ENCODE measurements around the gene AHSG. TPM values are rescaled to one million over a fixed set of nuclear protein-coding genes. Genes with fewer than 3 reads are reported as not detected.

Gene AHSG
- total and polyA plus RNA-seq, 2 donors (not counting 1 experiment from before 2014, with no cell fraction given): not detected

DNA sequence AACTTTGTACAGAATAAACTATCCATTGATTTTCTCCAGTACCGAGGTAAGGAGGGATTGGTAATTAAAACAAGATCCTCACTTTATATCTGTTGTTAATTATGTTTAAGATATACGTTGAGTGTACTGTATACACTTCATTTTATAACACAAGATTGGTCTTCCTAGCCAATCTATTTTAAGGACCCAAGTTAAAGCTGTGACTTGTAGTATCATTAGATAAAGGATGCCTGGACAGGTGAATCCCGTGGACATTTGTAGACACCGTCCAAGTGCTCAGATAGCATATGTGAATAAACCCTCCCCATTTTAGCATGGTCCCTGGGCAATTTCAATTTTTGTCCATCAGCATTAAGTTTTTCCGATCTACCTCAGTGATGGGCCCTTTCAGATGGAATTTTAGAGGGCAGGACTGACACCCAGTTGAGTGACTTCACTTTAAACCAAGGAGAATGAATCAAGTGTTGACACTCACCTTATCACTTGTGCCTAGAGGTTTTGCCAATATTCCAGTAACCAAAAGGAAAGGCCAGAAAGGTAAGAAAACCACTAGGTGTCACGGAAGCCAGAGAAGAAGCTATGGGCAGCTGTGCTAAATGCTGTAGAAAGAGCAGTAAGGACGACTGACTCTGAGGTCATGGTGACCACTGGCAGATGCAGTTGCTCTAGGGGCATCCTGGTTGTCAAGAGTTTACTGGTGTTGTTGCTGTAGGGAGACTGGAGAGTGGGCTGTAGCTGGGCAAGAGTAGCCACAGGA is 9.2 kb downstream of the AHSG start:
- H3K4me1 ChIP-seq (ENCODE audit: control insufficient read depth in 2 of 2, insufficient read depth in 2 of 2, low read length in 2 of 2): peaks cover 5 to 6% of the 10 kb centered on the region in 2 donors
- H3K4me3 Mint-ChIP-seq: no peak overlapping the region
- DNase-seq: no peak
- H2AFZ ChIP-seq (ENCODE audit: insufficient read depth, low read depth, low read length, poor library complexity, severe bottlenecking): no peak overlapping the region
- H3K79me2 ChIP-seq (ENCODE audit: control insufficient read depth, insufficient read depth, low read length): no peaks in the 10 kb centered on the region
- H3K27me3 Mint-ChIP-seq: peaks cover 41% of the 10 kb centered on the region
- H3K4me2 ChIP-seq (replicated peaks; ENCODE audit: low read depth, low read length, poor library complexity, severe bottlenecking): no peak overlapping the region
- no peaks in the 10 kb centered on the region for H4K20me1 ChIP-seq (ENCODE audit: control insufficient read depth, insufficient read depth, low read length, poor library complexity, severe bottlenecking)
- H3K4me3 ChIP-seq (ENCODE audit: control extremely low read depth in 1 of 5, extremely low read depth in 1 of 5, insufficient read depth in 1 of 5, low read depth in 2 of 5, low read length in 4 of 5): no peak overlapping the region
- no peak overlapping the region for H3K27ac Mint-ChIP-seq
- no peaks in the 10 kb centered on the region for H3K36me3 ChIP-seq (replicated peaks in 1 of 2; ENCODE audit: control extremely low read depth in 1 of 2, control insufficient read depth in 1 of 2, extremely low read depth in 1 of 2, insufficient read depth in 2 of 2, low read length in 1 of 2)
- H3K4me1 Mint-ChIP-seq: peaks cover 2% of the 10 kb centered on the region
- TF ChIP-seq, protein P1, sequence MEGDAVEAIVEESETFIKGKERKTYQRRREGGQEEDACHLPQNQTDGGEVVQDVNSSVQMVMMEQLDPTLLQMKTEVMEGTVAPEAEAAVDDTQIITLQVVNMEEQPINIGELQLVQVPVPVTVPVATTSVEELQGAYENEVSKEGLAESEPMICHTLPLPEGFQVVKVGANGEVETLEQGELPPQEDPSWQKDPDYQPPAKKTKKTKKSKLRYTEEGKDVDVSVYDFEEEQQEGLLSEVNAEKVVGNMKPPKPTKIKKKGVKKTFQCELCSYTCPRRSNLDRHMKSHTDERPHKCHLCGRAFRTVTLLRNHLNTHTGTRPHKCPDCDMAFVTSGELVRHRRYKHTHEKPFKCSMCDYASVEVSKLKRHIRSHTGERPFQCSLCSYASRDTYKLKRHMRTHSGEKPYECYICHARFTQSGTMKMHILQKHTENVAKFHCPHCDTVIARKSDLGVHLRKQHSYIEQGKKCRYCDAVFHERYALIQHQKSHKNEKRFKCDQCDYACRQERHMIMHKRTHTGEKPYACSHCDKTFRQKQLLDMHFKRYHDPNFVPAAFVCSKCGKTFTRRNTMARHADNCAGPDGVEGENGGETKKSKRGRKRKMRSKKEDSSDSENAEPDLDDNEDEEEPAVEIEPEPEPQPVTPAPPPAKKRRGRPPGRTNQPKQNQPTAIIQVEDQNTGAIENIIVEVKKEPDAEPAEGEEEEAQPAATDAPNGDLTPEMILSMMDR (IDR thresholded peaks at IDR 0.05): no peak
- no peak for TF ChIP-seq EZH2 (IDR thresholded peaks at IDR 0.05; ENCODE audit: borderline replicate concordance, insufficient read depth, low read depth, low read length, poor library complexity, severe bottlenecking)
- H3K9me3 ChIP-seq (ENCODE audit: control extremely low read depth in 1 of 3, control insufficient read depth in 2 of 3, insufficient read depth in 1 of 3, low read length in 2 of 3): no peaks in the 10 kb centered on the region
- H3K27me3 ChIP-seq (replicated peaks in 1 of 4; ENCODE audit: control extremely low read depth in 1 of 4, control insufficient read depth in 3 of 4, insufficient read depth in 4 of 4, low read length in 3 of 4): peaks cover 0 to 21% (median 8%) of the 10 kb centered on the region in 4 experiments
- WGBS (ENCODE audit: insufficient coverage): 92% methylated on average over 5 of the region's 7 CpGs
- ATAC-seq (ENCODE audit: low read depth): no peak
- intact Hi-C loops (cut with micrococcal nuclease): no loop called here
- POLR2A ChIA-PET: no interaction called here
- no peak overlapping the region for H3K9ac ChIP-seq (ENCODE audit: low read length)
- H3K27ac ChIP-seq (ENCODE audit: low read length in 2 of 2): no peak overlapping the region
- CTCF ChIA-PET: interaction anchor here (0.8 to 2.1 kb wide), 5 partner anchors 11 to 679 kb away, joined by 3 to 4 read pairs (median 3); no protein-coding TSS in a partner anchor
- no peaks in the 10 kb centered on the region for H3K9me3 Mint-ChIP-seq (ENCODE audit: insufficient read depth)

DNA sequence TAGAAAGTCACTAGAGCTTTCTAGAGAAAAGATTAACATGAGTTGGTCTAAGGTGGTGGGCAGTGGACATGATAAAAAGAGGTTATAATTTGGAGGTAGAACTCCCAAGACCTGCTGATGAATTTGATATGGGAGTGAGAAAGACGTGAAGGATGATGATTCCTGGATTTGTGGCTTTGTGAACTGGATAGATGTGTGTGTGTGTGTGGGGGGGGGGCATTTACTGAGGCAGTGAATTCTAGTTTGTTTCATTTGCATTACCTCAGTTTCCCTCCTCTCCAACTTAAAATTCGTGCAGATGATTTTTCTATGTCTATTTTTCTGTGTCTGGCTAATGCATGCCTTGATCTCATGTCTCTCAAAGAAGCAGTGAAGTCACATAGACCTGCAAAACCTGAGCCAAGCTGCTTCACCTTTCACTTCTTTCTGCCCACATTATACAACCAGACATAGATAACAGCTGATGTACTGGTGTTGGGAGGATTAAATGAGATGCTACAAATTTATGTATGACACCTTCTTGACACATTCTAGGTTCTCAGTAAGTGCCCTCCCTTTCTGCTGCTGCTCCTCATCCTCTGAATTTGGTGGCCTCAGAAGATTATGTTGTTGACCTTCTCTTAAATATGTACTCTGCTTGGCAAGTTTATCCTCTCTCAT is 9.9 kb downstream of the AHSG start:
- Histone ChIP-seq H3K9me3 (ENCODE audit: control extremely low read depth in 1 of 3, control insufficient read depth in 2 of 3, insufficient read depth in 1 of 3, low read length in 2 of 3) (no peaks in the 10 kb centered on the region), H3K36me3 (replicated peaks in 1 of 2; ENCODE audit: control extremely low read depth in 1 of 2, control insufficient read depth in 1 of 2, extremely low read depth in 1 of 2, insufficient read depth in 2 of 2, low read length in 1 of 2) (no peaks in the 10 kb centered on the region), H3K27ac (ENCODE audit: low read length in 2 of 2) (no peak overlapping the region), H4K20me1 (ENCODE audit: control insufficient read depth, insufficient read depth, low read length, poor library complexity, severe bottlenecking) (no peaks in the 10 kb centered on the region), H2AFZ (ENCODE audit: insufficient read depth, low read depth, low read length, poor library complexity, severe bottlenecking) (no peak overlapping the region), H3K79me2 (ENCODE audit: control insufficient read depth, insufficient read depth, low read length) (no peaks in the 10 kb centered on the region), H3K27me3 (replicated peaks in 1 of 4; ENCODE audit: control extremely low read depth in 1 of 4, control insufficient read depth in 3 of 4, insufficient read depth in 4 of 4, low read length in 3 of 4) (peaks cover 0 to 14% (median 4%) of the 10 kb centered on the region in 4 experiments), H3K9ac (ENCODE audit: low read length) (no peak overlapping the region), H3K4me3 (ENCODE audit: control extremely low read depth in 1 of 5, extremely low read depth in 1 of 5, insufficient read depth in 1 of 5, low read depth in 2 of 5, low read length in 4 of 5) (no peak overlapping the region), H3K4me1 (ENCODE audit: control insufficient read depth in 2 of 2, insufficient read depth in 2 of 2, low read length in 2 of 2) (no peaks in the 10 kb centered on the region), H3K4me2 (replicated peaks; ENCODE audit: low read depth, low read length, poor library complexity, severe bottlenecking) (no peak overlapping the region)
- ChIA-PET CTCF (interaction anchor here (0.8 to 5.1 kb wide), 4 partner anchors 7 to 680 kb away, joined by 3 to 43 read pairs (median 4); partner anchors contain the start of gene AHSG), POLR2A (no interaction called here)
- Mint-ChIP-seq H3K9me3 (ENCODE audit: insufficient read depth) (no peaks in the 10 kb centered on the region), H3K4me3 (no peak overlapping the region), H3K27ac (no peak overlapping the region), H3K27me3 (peaks cover 35% of the 10 kb centered on the region), H3K4me1 (no peaks in the 10 kb centered on the region)
- intact Hi-C loops (cut with micrococcal nuclease): no loop called here
- ATAC-seq (ENCODE audit: low read depth) (no peak), DNase-seq (no peak)
- WGBS (ENCODE audit: insufficient coverage): 80% methylated on average over 1 of the region's 2 CpGs
- TF ChIP-seq, protein P1 (IDR thresholded peaks at IDR 0.05): no peak
- no peak for TF ChIP-seq EZH2 (IDR thresholded peaks at IDR 0.05; ENCODE audit: borderline replicate concordance, insufficient read depth, low read depth, low read length, poor library complexity, severe bottlenecking)

All from B cell (primary cell).